Activated naive CD4-positive, alpha-beta T cell treated with anti-CD3 and anti-CD28 coated beads, Interleukin-2, amount 10 ng/mL, durations not matched to agents 7 days and 5 days (primary cell): ENCODE results near the gene GRK7.
A peak's percentile ranks its signal among the peaks of the same experiment; 100 is the strongest.

Experiments
- CTCF ChIA-PET: fragments of 350-600 bp; sonication (Branson Sonifier 250); formaldehyde crosslinking; loops from one replicate; lab custom pipeline; 2021; ENCODE audit warnings: antibody characterized with exemption; lab: Charles Lee
- DNase-seq: peaks from one replicate; pipeline ENCODE4 v3.0.0-alpha.2; 2020
- H3K27ac Mint-ChIP-seq: one replicate; pipeline ENCODE4 v1.8.0; 2021; ENCODE audit warnings: mild to moderate bottlenecking, moderate library complexity, mixed read lengths
- H3K27me3 Mint-ChIP-seq: one replicate; pipeline ENCODE4 v1.8.0; 2021; ENCODE audit warnings: mild to moderate bottlenecking, mixed read lengths
- H3K36me3 Mint-ChIP-seq: one replicate; pipeline ENCODE4 v1.8.0; 2021; ENCODE audit warnings: mixed read lengths
- H3K4me1 Mint-ChIP-seq: one replicate; pipeline ENCODE4 v1.8.0; 2021; ENCODE audit warnings: mixed read lengths
- H3K4me3 Mint-ChIP-seq: one replicate; pipeline ENCODE4 v1.8.0; 2021; ENCODE audit warnings: mild to moderate bottlenecking, moderate library complexity, mixed read lengths
- H3K9me3 Mint-ChIP-seq: one replicate; pipeline ENCODE4 v1.8.0; 2021; ENCODE audit warnings: mixed read lengths

Gene GRK7

DNA sequence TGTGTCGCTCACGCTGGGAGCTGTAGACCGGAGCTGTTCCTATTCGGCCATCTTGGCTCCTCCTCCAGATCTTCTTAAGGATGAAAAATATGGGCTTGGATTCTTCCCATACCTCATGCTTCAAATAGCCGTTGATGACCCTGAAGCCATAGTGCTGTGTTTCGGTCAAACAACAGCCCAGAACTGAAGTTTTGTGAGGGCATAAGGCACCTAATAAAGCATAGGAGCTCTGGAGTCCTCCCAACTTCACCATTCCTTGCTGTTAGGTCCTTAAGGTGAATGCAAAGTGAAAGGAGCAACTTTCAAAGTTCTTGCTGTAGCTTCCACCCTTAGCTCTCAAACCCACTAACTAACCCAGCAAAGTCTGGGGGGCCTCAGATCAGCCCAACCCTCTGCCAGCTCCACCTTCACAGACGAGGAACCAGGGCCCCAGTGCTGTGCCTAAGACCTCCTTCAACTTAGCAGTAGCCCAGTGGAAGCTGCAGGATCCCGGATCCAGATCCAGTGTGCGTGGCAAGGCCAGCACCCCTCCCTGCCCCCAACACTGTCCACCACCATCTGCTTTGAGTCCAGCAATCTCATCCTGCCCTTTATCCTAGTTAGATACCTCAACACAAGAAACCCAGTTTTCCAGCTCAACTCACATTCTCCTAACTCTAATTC lies at the start of gene GRK7:
GRK7 (plus strand) TSS at position 321 of the 663 bp plus-strand sequence. CDS start 14,877 bp downstream, outside the sequence.
- Mint-ChIP-seq H3K27me3 (no peaks in the 10 kb centered on the region), H3K36me3 (no peaks in the 10 kb centered on the region), H3K9me3 (no peaks in the 10 kb centered on the region), H3K27ac (no peak within 1 kb of the TSS), H3K4me3 (no peak within 1 kb of the TSS), H3K4me1 (peaks cover 14% of the 10 kb centered on the region)
- CTCF ChIA-PET, result interaction anchor here (0.6 kb wide), 1 partner anchor 464 kb away, joined by 4 read pairs; no protein-coding TSS in a partner anchor
- no peak for DNase-seq

- DNase-seq, result no peak
- Mint-ChIP-seq H3K27me3 (peaks cover 11% of the 10 kb centered on the region), H3K4me3 (no peak overlapping the region), H3K27ac (no peak overlapping the region), H3K9me3 (no peaks in the 10 kb centered on the region), H3K36me3 (no peaks in the 10 kb centered on the region), H3K4me1 (no peaks in the 10 kb centered on the region)
- CTCF ChIA-PET, result no interaction called here
Measured at GRCh38 chr3:141714671-141715070, 48.5 kb upstream of the GRK7 start.

DNA sequence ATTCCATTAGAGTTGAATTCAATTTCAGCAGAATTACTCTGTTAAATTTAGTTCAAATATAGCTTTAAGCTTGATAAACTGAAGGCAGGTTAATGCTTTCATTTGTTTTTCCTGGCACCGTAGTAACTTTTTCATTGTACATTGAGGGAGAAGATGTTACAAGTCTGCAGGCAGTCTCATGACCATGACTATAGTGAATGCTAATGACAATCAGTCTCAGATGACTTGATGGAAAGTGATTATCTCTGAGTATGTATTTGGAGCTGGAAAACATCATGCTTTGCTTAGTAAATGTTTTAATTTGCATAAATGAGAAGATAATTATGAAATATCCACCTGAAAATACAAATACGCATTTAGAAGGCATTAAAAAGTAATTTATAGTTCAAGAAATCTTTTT lies 41.1 kb upstream of the GRK7 start:
- peaks cover 11% of the 10 kb centered on the region for H3K27me3 Mint-ChIP-seq
- DNase-seq, result no peak
- CTCF ChIA-PET, result no interaction called here
- H3K36me3 Mint-ChIP-seq, result no peaks in the 10 kb centered on the region
- H3K9me3 Mint-ChIP-seq, result no peaks in the 10 kb centered on the region
- no peak overlapping the region for H3K4me3 Mint-ChIP-seq
- no peaks in the 10 kb centered on the region for H3K4me1 Mint-ChIP-seq
- no peak overlapping the region for H3K27ac Mint-ChIP-seq

GRCh38 chr3:141722648-141723047 lies 40.6 kb upstream of the GRK7 start:
- Mint-ChIP-seq H3K9me3 (no peaks in the 10 kb centered on the region), H3K27me3 (peaks cover 15% of the 10 kb centered on the region), H3K4me3 (no peak overlapping the region), H3K27ac (no peak overlapping the region), H3K4me1 (no peaks in the 10 kb centered on the region), H3K36me3 (no peaks in the 10 kb centered on the region)
- DNase-seq, result no peak
- CTCF ChIA-PET, result interaction anchor here (0.6 kb wide), 1 partner anchor 60 kb away, joined by 4 read pairs; no protein-coding TSS in a partner anchor

DNA sequence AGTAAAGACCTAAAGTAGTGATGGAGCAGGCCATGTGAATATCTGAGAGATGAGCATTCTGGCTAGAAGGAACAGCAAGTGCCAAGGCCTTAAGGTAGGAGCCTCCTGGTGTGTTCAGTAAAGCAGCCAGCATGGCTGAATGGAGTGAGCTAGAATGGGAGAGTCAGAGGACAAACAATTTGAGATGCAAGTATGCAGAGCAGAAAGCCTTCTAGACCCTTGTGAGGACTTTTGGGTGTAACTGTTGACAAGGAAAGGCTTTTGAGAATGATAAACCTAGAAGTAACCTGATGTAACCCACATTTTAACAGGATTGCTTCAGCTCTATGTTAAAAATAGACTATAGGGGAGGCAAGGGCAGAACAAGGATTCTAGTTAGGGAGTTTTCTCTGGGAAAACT lies 40.0 kb upstream of the GRK7 start:
- no peaks in the 10 kb centered on the region for H3K4me1 Mint-ChIP-seq
- no peaks in the 10 kb centered on the region for H3K36me3 Mint-ChIP-seq
- H3K27ac Mint-ChIP-seq, result no peak overlapping the region
- no peak for DNase-seq
- CTCF ChIA-PET, result interaction anchor here (0.6 kb wide), 2 partner anchors 59 to 577 kb away, joined by 3 to 4 read pairs; no protein-coding TSS in a partner anchor
- H3K27me3 Mint-ChIP-seq, result peaks cover 15% of the 10 kb centered on the region
- no peak overlapping the region for H3K4me3 Mint-ChIP-seq
- no peaks in the 10 kb centered on the region for H3K9me3 Mint-ChIP-seq

DNA sequence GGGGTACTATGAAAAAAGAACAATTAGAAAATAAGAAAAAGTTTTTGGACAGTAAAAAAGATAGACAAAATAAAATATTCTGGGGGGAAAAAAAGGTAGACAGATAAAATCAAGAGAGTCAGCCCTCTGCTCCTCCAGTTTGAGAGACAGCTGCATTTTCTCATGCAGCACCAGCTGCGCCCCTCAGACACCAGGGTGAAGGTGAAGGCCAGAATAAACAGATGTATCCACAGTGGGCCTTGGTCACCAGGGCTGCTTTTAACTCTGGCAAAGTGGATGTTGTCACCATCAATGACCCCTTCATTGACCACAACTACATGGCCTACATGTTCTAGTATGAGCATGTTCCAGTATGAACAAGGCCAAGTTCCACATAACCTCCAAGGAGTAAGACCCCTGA lies 39.0 kb upstream of the GRK7 start:
- peaks cover 18% of the 10 kb centered on the region for H3K27me3 Mint-ChIP-seq
- no peak for DNase-seq
- H3K9me3 Mint-ChIP-seq, result no peaks in the 10 kb centered on the region
- no peak overlapping the region for H3K27ac Mint-ChIP-seq
- no peak overlapping the region for H3K4me3 Mint-ChIP-seq
- H3K4me1 Mint-ChIP-seq, result no peaks in the 10 kb centered on the region
- H3K36me3 Mint-ChIP-seq, result no peaks in the 10 kb centered on the region
- CTCF ChIA-PET, result no interaction called here

- Mint-ChIP-seq H3K27ac (no peak overlapping the region), H3K27me3 (peaks cover 18% of the 10 kb centered on the region), H3K4me1 (no peaks in the 10 kb centered on the region), H3K9me3 (no peaks in the 10 kb centered on the region), H3K36me3 (no peaks in the 10 kb centered on the region), H3K4me3 (no peak overlapping the region)
- DNase-seq, result no peak
- CTCF ChIA-PET, result no interaction called here
Measured at GRCh38 chr3:141725036-141725435, 38.2 kb upstream of the GRK7 start.

DNA sequence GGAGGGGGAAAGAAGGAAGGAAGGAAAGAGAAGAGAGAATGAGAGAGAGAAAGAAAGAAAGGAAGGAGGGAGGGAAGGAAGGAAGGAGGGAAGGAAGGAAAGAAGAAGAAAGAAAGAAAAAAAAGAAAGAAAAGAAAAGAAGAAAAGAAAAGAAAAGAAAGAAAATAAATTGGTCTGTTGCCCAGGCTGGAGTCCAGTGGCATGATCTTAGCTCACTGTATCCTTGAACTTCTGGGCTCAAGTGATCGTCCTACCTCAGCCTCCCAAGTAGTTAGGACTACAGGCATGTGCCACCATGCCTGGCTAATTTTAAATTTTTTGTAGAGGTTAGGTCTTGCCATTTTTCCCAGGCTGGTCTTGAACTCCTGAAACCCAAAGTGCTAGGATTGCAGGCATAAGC lies 36.7 kb upstream of the GRK7 start:
- Mint-ChIP-seq H3K4me3 (no peak overlapping the region), H3K27me3 (peaks cover 18% of the 10 kb centered on the region), H3K36me3 (no peaks in the 10 kb centered on the region), H3K9me3 (no peaks in the 10 kb centered on the region), H3K27ac (no peak overlapping the region), H3K4me1 (no peaks in the 10 kb centered on the region)
- CTCF ChIA-PET, result no interaction called here
- no peak for DNase-seq

GRCh38 chr3:141728355-141728892 lies 34.8 kb upstream of the GRK7 start:
- no peak overlapping the region for H3K27ac Mint-ChIP-seq

DNA sequence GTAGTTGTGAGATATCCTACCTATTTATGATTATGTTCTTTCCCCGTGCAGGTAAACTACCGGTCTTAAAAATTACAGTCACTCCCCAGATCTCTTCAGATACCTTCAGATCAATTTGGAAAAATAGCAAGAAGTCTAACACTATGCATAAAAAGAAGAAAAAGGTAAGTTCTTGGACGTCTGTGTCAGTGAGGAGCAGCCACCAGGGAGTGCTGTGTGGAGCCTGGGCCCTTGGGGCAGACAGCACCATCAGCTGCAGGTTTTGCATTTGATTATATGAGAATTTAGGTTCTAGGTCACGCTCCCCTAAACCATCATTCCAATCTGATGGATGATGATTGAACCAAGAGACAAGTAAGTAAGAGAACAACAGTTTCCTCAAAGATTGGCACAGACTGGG lies 34.0 kb upstream of the GRK7 start:
- CTCF ChIA-PET, result interaction anchor here (1.2 to 1.7 kb wide), 2 partner anchors 9 to 116 kb away, joined by 3 to 5 read pairs; partner anchors contain the start of gene RNF7
- H3K27ac Mint-ChIP-seq, result no peak overlapping the region

More at GRCh38 chr3:141728355-141728892, 34.8 kb upstream of the GRK7 start:
- no peak for DNase-seq
- Mint-ChIP-seq H3K4me3 (no peak overlapping the region), H3K4me1 (no peaks in the 10 kb centered on the region), H3K36me3 (no peaks in the 10 kb centered on the region), H3K9me3 (no peaks in the 10 kb centered on the region), H3K27me3 (peaks cover 18% of the 10 kb centered on the region)
- CTCF ChIA-PET, result interaction anchor here (1.0 to 1.7 kb wide), 3 partner anchors 10 to 147 kb away, joined by 3 to 5 read pairs (median 4); partner anchors contain the start of gene RNF7

GRCh38 chr3:141735176-141735575 lies 28.0 kb upstream of the GRK7 start:
- peaks cover 8% of the 10 kb centered on the region for H3K27me3 Mint-ChIP-seq
- no peak overlapping the region for H3K27ac Mint-ChIP-seq
- H3K4me3 Mint-ChIP-seq, result no peak overlapping the region
- no peak for DNase-seq
- H3K9me3 Mint-ChIP-seq, result no peaks in the 10 kb centered on the region
- CTCF ChIA-PET, result interaction anchor here (0.8 to 1.4 kb wide), 2 partner anchors 178 to 185 kb away, joined by 3 to 4 read pairs; no protein-coding TSS in a partner anchor
- peaks cover 6% of the 10 kb centered on the region for H3K36me3 Mint-ChIP-seq
- peaks cover 23% of the 10 kb centered on the region for H3K4me1 Mint-ChIP-seq

More for the DNA sequence above, 34.0 kb upstream of the GRK7 start:
- Mint-ChIP-seq H3K27me3 (peaks cover 18% of the 10 kb centered on the region), H3K36me3 (no peaks in the 10 kb centered on the region), H3K4me3 (no peak overlapping the region), H3K4me1 (no peaks in the 10 kb centered on the region), H3K9me3 (no peaks in the 10 kb centered on the region)
- DNase-seq, result peak; percentile 28

DNA sequence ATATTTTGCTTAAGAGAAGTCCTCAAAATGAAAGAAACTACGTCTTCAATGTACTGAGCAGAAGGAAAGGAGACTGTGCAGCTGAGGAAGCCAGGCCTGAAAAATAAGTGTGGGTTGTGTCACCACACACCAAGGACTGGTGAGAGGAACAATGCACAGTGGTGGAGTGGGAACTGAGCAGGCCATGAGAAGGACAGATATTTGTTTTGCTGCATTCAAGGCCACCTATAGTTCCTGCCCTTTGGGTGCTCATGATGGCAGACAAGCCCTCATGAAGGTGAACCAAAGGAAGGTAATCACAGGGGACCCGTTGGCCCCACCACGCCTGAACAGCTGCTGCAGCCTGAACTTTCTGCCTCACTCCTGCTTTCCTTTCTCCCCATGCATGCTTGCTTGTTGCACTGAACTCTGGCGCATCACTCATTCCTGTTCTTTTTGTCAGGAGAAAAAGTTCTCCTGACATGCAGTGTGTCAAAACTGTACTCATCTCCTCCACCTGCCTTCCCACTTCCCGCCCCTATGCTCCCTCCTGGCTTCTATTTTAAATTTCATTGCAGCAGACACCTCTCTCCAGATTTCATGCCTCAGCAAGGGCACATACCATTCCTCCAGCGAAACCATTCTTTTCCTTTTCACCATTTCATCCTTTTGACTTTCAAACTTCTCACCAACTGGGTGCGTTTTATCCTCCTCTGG lies 27.3 kb upstream of the GRK7 start:
- no peak overlapping the region for H3K27ac Mint-ChIP-seq
- peaks cover 30% of the 10 kb centered on the region for H3K4me1 Mint-ChIP-seq
- peaks cover 9% of the 10 kb centered on the region for H3K36me3 Mint-ChIP-seq
- H3K27me3 Mint-ChIP-seq, result peaks cover 8% of the 10 kb centered on the region
- H3K4me3 Mint-ChIP-seq, result no peak overlapping the region
- DNase-seq, result no peak
- CTCF ChIA-PET, result interaction anchor here (0.8 kb wide), 1 partner anchor 184 kb away, joined by 3 read pairs; no protein-coding TSS in a partner anchor
- no peaks in the 10 kb centered on the region for H3K9me3 Mint-ChIP-seq

GRCh38 chr3:141737093-141737492 lies 26.1 kb upstream of the GRK7 start:
- no peak overlapping the region for H3K4me3 Mint-ChIP-seq

DNA sequence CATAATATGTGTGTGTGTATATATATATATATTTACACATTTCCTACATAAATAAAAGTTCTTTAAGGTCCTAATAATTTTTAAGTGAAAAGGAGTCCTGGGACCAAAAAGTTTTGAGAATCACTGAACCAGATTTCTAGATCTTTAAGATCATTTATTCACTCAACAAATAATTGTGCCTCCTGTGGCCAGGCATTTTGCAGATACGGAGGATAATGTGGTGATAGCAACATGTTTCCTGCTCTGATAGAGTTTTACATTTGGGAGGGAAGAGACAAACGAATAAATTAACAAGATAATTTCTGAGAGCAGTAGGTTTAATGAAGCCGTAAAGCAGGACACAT lies 25.6 kb upstream of the GRK7 start:
- Mint-ChIP-seq H3K9me3 (no peaks in the 10 kb centered on the region), H3K4me3 (peak overlapping the region; percentile 100), H3K27me3 (peaks cover 8% of the 10 kb centered on the region), H3K4me1 (peaks cover 41% of the 10 kb centered on the region), H3K27ac (peak overlapping the region; percentile 86), H3K36me3 (peaks cover 13% of the 10 kb centered on the region)
- CTCF ChIA-PET, result interaction anchor here (1.0 to 3.4 kb wide), 5 partner anchors 45 to 176 kb away, joined by 4 to 42 read pairs (median 7); no protein-coding TSS in a partner anchor
- DNase-seq, result no peak

More at GRCh38 chr3:141737093-141737492, 26.1 kb upstream of the GRK7 start:
- H3K27me3 Mint-ChIP-seq, result peaks cover 8% of the 10 kb centered on the region
- no peak overlapping the region for H3K27ac Mint-ChIP-seq
- no peaks in the 10 kb centered on the region for H3K9me3 Mint-ChIP-seq
- H3K4me1 Mint-ChIP-seq, result peaks cover 39% of the 10 kb centered on the region
- H3K36me3 Mint-ChIP-seq, result peaks cover 11% of the 10 kb centered on the region
- CTCF ChIA-PET, result interaction anchor here (1.0 to 2.0 kb wide), 2 partner anchors 46 to 138 kb away, joined by 5 to 7 read pairs; no protein-coding TSS in a partner anchor
- DNase-seq, result no peak
